Testis (tissue), 3 donors: ENCODE measurements around the gene LPP. TPM values are rescaled to one million over a fixed set of nuclear protein-coding genes. Genes with fewer than 3 reads are reported as not detected.
A peak's percentile ranks its signal among the peaks of the same experiment; 100 is the strongest.

Experiments
- DNase-seq: peaks from one replicate; pipeline ENCODE4 v3.0.0-alpha.2; 2019
- H3K27ac ChIP-seq, 2 donors: fragments of 200-600 bp; sonication (generic); one replicate each; pipeline ENCODE4 v1.5.1; 2019
- H3K27me3 ChIP-seq: fragments of 200-600 bp; sonication (generic); one replicate; pipeline ENCODE4 v1.5.1; 2019
- H3K36me3 ChIP-seq: fragments of 200-600 bp; sonication (generic); one replicate; pipeline ENCODE4 v1.5.1; 2017; ENCODE audit warnings: low read depth; ENCODE audit errors: missing control alignments
- H3K4me1 ChIP-seq: fragments of 200-600 bp; sonication (generic); one replicate; pipeline ENCODE4 v1.5.1; 2019
- H3K4me3 ChIP-seq, 2 donors: fragments of 200-600 bp; sonication (generic); one replicate each; pipeline ENCODE4 v1.5.1; 2017 to 2019
- H3K9me3 ChIP-seq: fragments of 200-600 bp; sonication (generic); one replicate; pipeline ENCODE4 v1.5.1; 2017
- POLR2A ChIP-seq: fragments of 450-650 bp; IDR thresholded peaks from one replicate; pipeline ENCODE4 v1.6.1; 2017; ENCODE audit warnings: antibody characterized with exemption, mild to moderate bottlenecking, moderate library complexity
- WGBS, 2 donors: methylation state at CpG; one replicate each; pipeline ENCODE4 v1.1.5; 2018; 5-methylcytosine and 5-hydroxymethylcytosine counted together
- intact Hi-C: fragments of 100-400 bp; cut with DNase I; formaldehyde crosslinking; loops from one replicate; pipeline ENCODE4 v1.15.1; 2023; ENCODE audit warnings: low total_unique reads
- polyA plus RNA-seq: library from polyadenylated mRNA; stranded (reverse); fragments of 350-450 nt; fragmentation: Illumina TruSeq; extraction: RNeasy Lipid Tissue Mini Kit (QIAGEN cat#74804); gene quantifications from one replicate; pipeline ENCODE4 v1.2.3, GENCODE V29; 2014; ENCODE audit warnings: low read depth, low replicate concordance; ENCODE audit not compliant: insufficient read depth
- total RNA-seq, 2 donors: library from RNA; depleted of rRNA; stranded (reverse); fragments of >200 nt; gene quantifications; one replicate each; pipeline ENCODE4 v1.2.3, GENCODE V29; 2016
- TF ChIP-seq, protein P1 (sequence below), 3 experiments: fragments of 450-650 bp in 2 of 3; fragments of 200-600 bp in 1 of 3; sonication (generic) in 1 of 3; IDR thresholded peaks; one replicate each; pipeline ENCODE4 v1.5.1; 2016 to 2019; ENCODE audit warnings: antibody characterized with exemption in 3 of 3, mild to moderate bottlenecking in 2 of 3, moderate library complexity in 1 of 3

Gene LPP
- total and polyA plus RNA-seq, 3 donors from 2014 or later: 89.9 to 135 (median 132) TPM

GRCh38 chr3:188365988-188366698, 212.2 kb downstream of the LPP start:
- WGBS, 2 donors: 82 to 88% methylated on average over 12 of the region's 12 CpGs
- no peak overlapping the region for H3K27ac ChIP-seq
- H3K9me3 ChIP-seq: no peaks in the 10 kb centered on the region
- no peaks in the 10 kb centered on the region for H3K27me3 ChIP-seq
- DNase-seq: no peak
- no peak for TF ChIP-seq POLR2A
- TF ChIP-seq, protein P1, sequence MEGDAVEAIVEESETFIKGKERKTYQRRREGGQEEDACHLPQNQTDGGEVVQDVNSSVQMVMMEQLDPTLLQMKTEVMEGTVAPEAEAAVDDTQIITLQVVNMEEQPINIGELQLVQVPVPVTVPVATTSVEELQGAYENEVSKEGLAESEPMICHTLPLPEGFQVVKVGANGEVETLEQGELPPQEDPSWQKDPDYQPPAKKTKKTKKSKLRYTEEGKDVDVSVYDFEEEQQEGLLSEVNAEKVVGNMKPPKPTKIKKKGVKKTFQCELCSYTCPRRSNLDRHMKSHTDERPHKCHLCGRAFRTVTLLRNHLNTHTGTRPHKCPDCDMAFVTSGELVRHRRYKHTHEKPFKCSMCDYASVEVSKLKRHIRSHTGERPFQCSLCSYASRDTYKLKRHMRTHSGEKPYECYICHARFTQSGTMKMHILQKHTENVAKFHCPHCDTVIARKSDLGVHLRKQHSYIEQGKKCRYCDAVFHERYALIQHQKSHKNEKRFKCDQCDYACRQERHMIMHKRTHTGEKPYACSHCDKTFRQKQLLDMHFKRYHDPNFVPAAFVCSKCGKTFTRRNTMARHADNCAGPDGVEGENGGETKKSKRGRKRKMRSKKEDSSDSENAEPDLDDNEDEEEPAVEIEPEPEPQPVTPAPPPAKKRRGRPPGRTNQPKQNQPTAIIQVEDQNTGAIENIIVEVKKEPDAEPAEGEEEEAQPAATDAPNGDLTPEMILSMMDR (IDR thresholded peaks at IDR 0.05): no peak
- H3K4me1 ChIP-seq: no peaks in the 10 kb centered on the region
- no peaks in the 10 kb centered on the region for H3K36me3 ChIP-seq
- H3K4me3 ChIP-seq: no peak overlapping the region
- intact Hi-C loops: no loop called here

- no peaks in the 10 kb centered on the region for H3K9me3 ChIP-seq
- no peaks in the 10 kb centered on the region for H3K27me3 ChIP-seq
- peak overlapping the region in 1 of 2 donors; percentile 15 for H3K27ac ChIP-seq
- intact Hi-C loops: no loop called here
- no peak overlapping the region for H3K4me3 ChIP-seq
- 73 to 94% methylated on average over 1 of the region's 1 CpG for WGBS, 2 donors
- no peak for TF ChIP-seq POLR2A
- TF ChIP-seq, protein P1 (IDR thresholded peaks at IDR 0.05): no peak
- DNase-seq: no peak
- H3K36me3 ChIP-seq: no peaks in the 10 kb centered on the region
- H3K4me1 ChIP-seq: no peaks in the 10 kb centered on the region
Measured at GRCh38 chr3:188367678-188368077, 213.7 kb downstream of the LPP start.

DNA sequence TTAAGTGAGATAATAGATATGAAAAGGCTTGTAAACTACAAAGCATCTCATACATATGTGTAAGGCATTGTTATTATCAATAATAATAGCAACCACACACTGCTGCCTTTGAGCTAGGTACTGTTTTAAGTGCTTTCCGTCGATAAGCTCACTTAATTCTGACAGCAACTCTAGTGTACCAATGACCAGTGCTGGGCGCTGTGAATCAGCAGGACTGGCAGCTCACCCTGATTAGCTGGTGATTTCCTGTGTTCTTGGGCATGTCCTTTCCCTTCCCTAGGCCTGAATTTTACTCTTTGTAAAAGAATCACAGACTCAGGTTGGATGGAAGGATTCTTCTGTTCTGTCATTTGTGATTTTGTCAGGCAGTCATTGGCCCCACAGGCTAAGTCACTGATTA, 215.6 kb downstream of the LPP start:
- DNase-seq: no peak
- no peaks in the 10 kb centered on the region for H3K27me3 ChIP-seq
- H3K27ac ChIP-seq: no peak overlapping the region
- H3K36me3 ChIP-seq: no peaks in the 10 kb centered on the region
- TF ChIP-seq POLR2A: no peak
- TF ChIP-seq, protein P1 (IDR thresholded peaks at IDR 0.05): no peak
- H3K4me3 ChIP-seq: no peak overlapping the region
- no peaks in the 10 kb centered on the region for H3K4me1 ChIP-seq
- no peaks in the 10 kb centered on the region for H3K9me3 ChIP-seq
- WGBS, 2 donors: 86 to 92% methylated on average over 3 of the region's 3 CpGs
- intact Hi-C loops: no loop called here

DNA sequence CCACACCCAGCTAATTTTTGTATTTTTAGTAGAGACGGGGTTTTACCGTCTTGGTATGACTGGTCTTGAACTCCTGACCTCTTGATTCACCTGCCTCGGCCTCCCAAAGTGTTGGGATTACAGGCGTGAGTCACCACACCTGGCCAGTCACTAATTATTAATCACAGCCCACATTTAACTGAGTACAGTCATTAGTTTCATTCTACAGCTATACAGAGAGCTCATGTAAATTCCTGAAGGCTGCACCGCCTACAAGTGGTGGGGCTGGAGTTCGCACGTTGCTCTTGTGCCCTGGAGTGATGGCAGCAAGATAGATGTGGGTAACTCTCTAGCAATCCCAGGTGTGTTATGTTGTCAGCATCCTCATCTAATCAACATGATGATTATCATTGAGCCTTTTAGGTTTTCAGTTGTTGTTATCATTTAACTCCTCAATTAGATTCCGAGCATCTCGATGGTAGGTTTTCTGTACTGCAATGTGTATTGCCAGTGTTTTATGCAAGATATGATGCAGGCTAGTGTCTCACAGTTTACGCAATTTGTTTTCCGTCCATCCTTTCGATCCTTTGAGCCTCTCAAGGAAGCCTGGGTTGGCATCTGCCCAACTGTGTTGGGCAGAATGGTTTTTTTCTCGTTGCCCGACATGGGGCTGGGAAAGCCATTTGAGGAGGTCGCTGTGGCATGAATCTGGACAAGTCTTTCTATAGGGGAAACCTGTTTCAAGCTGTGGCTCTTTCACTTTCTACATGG, 216.3 kb downstream of the LPP start:
- no peaks in the 10 kb centered on the region for H3K4me1 ChIP-seq
- H3K27ac ChIP-seq: no peak overlapping the region
- 92 to 93% methylated on average over 15 of the region's 15 CpGs for WGBS, 2 donors

More for the DNA sequence above, 216.3 kb downstream of the LPP start:
- no peak for DNase-seq
- Histone ChIP-seq H3K4me3 (no peak overlapping the region), H3K9me3 (no peaks in the 10 kb centered on the region), H3K36me3 (no peaks in the 10 kb centered on the region), H3K27me3 (no peaks in the 10 kb centered on the region)
- TF ChIP-seq POLR2A: no peak
- TF ChIP-seq, protein P1 (IDR thresholded peaks at IDR 0.05): no peak
- intact Hi-C loops: no loop called here
